Measurements from ENCODE around the gene NAP1L1. TPM values are rescaled to one million over a fixed set of nuclear protein-coding genes. Genes with fewer than 3 reads are reported as not detected.

NAP1L1 gene
- total RNA-seq, 1 experiment from 2014 or later, result 260 TPM

- DNase-seq (ENCODE audit: low read depth), result no peak
These were observed 62.0 kb downstream of the NAP1L1 start for GRCh38 chr12:76022506-76022905.

GRCh38 chr12:76020731-76021672 lies 63.5 kb downstream of the NAP1L1 start:
- peak; percentile 98 for DNase-seq (ENCODE audit: low read depth)

GRCh38 chr12:76020281-76020680 lies 64.2 kb downstream of the NAP1L1 start:
- DNase-seq (ENCODE audit: low read depth), result peak; percentile 99

- DNase-seq (ENCODE audit: low read depth), result peak; percentile 43
These were observed 65.8 kb downstream of the NAP1L1 start for GRCh38 chr12:76018672-76019071.

- peak; percentile 88 for DNase-seq (ENCODE audit: low read depth)
These were observed 66.4 kb downstream of the NAP1L1 start for GRCh38 chr12:76018111-76018510.

GRCh38 chr12:76014007-76014406 lies 70.5 kb downstream of the NAP1L1 start:
- no peak for DNase-seq (ENCODE audit: low read depth)

- DNase-seq (ENCODE audit: low read depth), result no peak
These were observed 70.9 kb downstream of the NAP1L1 start for GRCh38 chr12:76013603-76014002.

GRCh38 chr12:76012644-76013043 lies 71.8 kb downstream of the NAP1L1 start:
- DNase-seq (ENCODE audit: low read depth), result no peak

GRCh38 chr12:76010732-76011458 lies 73.6 kb downstream of the NAP1L1 start:
- peak; percentile 69 for DNase-seq (ENCODE audit: low read depth)

GRCh38 chr12:76008428-76008827 lies 76.1 kb downstream of the NAP1L1 start:
- DNase-seq (ENCODE audit: low read depth), result no peak

- no peak for DNase-seq (ENCODE audit: low read depth)
These were observed 76.8 kb downstream of the NAP1L1 start for GRCh38 chr12:76007640-76008039.

- no peak for DNase-seq (ENCODE audit: low read depth)
These were observed 78.2 kb downstream of the NAP1L1 start for GRCh38 chr12:76006028-76006925.

GRCh38 chr12:76003355-76003638 lies 81.2 kb downstream of the NAP1L1 start:
- DNase-seq (ENCODE audit: low read depth), result no peak

- DNase-seq (ENCODE audit: low read depth), result no peak
These were observed 81.7 kb downstream of the NAP1L1 start for GRCh38 chr12:76002598-76003354.

- DNase-seq (ENCODE audit: low read depth), result no peak
These were observed 86.0 kb downstream of the NAP1L1 start for GRCh38 chr12:75998292-75999063.

- no peak for DNase-seq (ENCODE audit: low read depth)
These were observed 86.8 kb downstream of the NAP1L1 start for GRCh38 chr12:75997658-75998057.

GRCh38 chr12:75996861-75997447 lies 87.5 kb downstream of the NAP1L1 start:
- DNase-seq (ENCODE audit: low read depth), result peak; percentile 27

- DNase-seq (ENCODE audit: low read depth), result no peak
These were observed 88.8 kb downstream of the NAP1L1 start for GRCh38 chr12:75995691-75996090.

GRCh38 chr12:75994069-75994740 lies 90.3 kb downstream of the NAP1L1 start:
- DNase-seq (ENCODE audit: low read depth), result no peak

- DNase-seq (ENCODE audit: low read depth), result no peak
These were observed 92.7 kb downstream of the NAP1L1 start for GRCh38 chr12:75991753-75992152.

All from M059J (cell line).